ENCODE results near the gene CYBRD1.

CYBRD1 gene

DNA sequence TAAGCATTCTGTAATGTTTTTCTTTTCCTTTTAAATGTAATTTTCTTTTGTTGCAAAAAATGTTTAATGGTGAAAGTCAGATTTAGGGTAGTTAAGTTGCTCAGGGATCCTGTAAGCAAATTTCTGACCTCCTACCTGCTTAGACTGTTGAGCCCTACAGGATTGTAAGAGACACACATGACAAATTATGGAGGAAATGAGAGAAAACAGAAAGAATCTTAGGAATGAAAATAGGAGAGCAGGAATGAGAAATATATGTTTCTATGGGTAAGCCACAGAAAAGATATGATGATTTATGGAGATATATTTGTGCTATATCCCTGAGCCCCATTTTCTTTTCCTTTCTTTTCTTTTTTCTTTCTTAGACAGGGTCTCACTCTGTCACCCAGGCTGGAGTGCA, 28.3 kb downstream of the CYBRD1 start:
- TF ChIP-seq, protein P1, sequence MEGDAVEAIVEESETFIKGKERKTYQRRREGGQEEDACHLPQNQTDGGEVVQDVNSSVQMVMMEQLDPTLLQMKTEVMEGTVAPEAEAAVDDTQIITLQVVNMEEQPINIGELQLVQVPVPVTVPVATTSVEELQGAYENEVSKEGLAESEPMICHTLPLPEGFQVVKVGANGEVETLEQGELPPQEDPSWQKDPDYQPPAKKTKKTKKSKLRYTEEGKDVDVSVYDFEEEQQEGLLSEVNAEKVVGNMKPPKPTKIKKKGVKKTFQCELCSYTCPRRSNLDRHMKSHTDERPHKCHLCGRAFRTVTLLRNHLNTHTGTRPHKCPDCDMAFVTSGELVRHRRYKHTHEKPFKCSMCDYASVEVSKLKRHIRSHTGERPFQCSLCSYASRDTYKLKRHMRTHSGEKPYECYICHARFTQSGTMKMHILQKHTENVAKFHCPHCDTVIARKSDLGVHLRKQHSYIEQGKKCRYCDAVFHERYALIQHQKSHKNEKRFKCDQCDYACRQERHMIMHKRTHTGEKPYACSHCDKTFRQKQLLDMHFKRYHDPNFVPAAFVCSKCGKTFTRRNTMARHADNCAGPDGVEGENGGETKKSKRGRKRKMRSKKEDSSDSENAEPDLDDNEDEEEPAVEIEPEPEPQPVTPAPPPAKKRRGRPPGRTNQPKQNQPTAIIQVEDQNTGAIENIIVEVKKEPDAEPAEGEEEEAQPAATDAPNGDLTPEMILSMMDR (conservative IDR thresholded peaks at IDR 0.05; ENCODE audit: low read depth, low read length) = no peak
- no peak overlapping the region for H3K4me3 ChIP-seq (ENCODE audit: low read depth, low read length)
- DNase-seq (ENCODE audit: low read depth) = peak; percentile 25

DNA sequence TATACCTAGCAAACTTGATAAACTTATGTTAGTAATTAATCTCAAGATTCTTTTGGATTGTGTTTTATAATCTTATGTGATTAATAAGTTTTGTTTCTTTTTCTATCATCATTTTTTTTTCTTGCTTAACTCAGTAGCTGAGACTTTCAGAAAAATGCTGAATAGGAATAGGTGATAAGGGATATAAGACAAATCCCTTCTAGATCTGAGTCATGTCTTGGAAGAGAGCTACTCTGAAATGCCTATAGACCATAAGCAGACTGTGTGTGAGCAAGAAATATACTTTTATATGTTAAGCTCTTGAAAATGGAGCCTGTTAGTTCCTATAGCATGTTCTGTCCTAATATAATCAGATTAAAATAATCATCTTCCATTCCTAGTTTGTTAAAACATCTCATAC, 29.6 kb downstream of the CYBRD1 start:
- TF ChIP-seq, protein P1 (conservative IDR thresholded peaks at IDR 0.05; ENCODE audit: low read depth, low read length) = no peak
- peak; percentile 22 for DNase-seq (ENCODE audit: low read depth)
- no peak overlapping the region for H3K4me3 ChIP-seq (ENCODE audit: low read depth, low read length)

DNA sequence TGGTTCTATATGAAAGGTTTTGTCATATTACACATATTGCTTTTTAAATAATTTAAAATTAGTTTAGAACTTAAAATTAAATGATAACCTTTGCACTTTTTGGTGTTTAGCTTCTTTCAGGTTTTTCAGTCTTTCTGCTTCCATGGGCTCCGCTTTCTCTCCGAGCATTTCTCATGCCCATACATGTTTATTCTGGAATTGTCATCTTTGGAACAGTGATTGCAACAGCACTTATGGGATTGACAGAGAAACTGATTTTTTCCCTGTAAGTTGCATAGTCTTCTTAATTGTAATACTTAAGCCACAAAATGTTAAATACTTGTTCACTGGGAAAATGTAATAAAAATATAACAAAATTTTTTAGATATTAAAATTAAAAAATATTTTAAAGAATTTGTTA, 31.0 kb downstream of the CYBRD1 start:
- DNase-seq (ENCODE audit: low read depth) = no peak
- H3K4me3 ChIP-seq (ENCODE audit: low read depth, low read length) = no peak overlapping the region
- TF ChIP-seq, protein P1 (conservative IDR thresholded peaks at IDR 0.05; ENCODE audit: low read depth, low read length) = no peak

DNA sequence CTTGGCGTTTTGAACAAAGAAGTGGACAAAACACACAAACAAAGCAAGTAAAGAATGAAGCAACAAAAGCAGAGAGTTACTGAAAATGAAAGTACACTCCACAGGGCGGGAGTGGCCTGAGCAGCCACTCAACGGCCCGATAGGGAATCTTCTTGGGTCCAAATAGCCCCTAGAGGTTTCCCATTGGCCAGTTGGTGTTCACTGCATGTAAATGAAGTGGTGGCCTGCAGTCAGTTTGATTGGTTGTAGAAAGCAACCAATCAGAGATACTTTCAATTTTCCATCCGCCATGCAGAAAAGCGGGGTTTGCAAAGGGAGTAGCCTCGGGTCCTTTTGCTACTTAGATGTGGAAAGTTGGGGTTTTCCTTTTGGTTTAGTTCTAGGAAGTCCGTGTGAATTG, 31.6 kb downstream of the CYBRD1 start:
- TF ChIP-seq, protein P1 (conservative IDR thresholded peaks at IDR 0.05; ENCODE audit: low read depth, low read length) = no peak
- H3K4me3 ChIP-seq (ENCODE audit: low read depth, low read length) = no peak overlapping the region
- DNase-seq (ENCODE audit: low read depth) = peak; percentile 49

DNA sequence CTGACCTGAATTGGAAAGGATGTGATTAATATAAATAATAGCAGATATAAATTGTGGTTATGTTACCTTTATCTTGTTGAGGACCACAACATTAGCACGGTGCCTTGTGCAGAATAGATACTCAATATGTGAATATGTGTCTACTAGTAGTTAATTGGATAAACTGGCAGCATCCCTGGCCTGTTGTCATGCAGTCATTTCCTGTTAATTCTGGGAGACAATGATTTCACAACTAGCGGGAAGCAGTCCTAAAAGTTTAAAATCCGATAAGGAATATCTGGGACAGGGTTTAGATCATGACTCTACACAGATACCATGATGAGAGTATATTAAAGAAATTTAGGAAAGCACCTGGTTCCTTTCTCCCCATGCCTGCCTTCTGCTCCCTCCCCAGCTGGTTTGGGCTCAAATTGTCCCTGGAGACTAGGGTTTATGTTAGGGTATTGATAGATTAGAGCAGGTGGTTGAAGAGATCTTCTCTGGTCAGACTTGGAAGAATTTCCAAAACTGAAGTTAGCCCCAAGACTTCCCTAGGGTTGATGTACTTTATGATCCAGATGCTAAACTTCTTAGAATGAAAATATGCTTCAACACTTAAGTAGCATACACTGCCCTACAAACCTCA, 32.8 kb downstream of the CYBRD1 start:
- no peak for DNase-seq (ENCODE audit: low read depth)
- TF ChIP-seq, protein P1 (conservative IDR thresholded peaks at IDR 0.05; ENCODE audit: low read depth, low read length) = no peak
- no peak overlapping the region for H3K4me3 ChIP-seq (ENCODE audit: low read depth, low read length)

DNA sequence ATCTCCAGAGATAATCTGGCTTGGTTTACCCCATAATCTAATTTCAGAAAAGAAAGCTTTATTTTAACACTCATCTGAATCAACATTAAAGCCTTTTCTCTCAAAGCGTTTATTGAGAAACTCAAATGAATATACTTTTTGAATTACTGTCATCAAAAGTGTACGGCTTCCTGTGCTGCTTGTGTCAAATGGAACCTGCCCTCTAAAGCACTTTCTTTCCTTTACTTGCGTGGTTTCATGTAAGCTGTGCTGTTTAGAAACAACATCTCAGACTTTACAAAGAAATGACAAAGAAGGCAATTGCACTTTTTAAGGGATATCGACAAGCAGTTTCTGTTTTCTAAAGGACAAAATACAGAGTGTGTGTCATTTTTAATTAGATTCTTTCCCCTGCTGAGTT, 35.1 kb downstream of the CYBRD1 start:
- H3K4me3 ChIP-seq (ENCODE audit: low read depth, low read length) = no peak overlapping the region
- no peak for DNase-seq (ENCODE audit: low read depth)
- TF ChIP-seq, protein P1 (conservative IDR thresholded peaks at IDR 0.05; ENCODE audit: low read depth, low read length) = no peak

DNA sequence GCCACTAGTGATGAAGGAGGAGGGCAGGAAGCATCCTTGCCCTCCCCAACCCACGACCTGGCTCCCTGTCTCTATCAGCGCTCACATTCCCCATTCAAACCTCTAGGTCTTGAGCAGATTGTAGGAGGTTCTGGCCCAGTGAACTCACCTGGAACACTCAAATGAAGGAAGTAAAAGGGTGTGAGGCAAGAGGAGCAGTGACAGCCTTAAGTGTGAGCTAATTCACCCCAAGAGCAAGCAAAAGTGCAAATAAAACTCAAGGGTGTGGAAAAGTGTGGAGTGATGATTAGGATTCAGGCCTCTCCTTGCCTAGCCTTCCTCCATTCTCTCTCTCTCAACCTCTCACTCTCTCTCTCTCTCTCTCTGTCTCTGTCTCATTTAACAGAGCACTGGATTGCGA, 41.0 kb downstream of the CYBRD1 start:
- no peak overlapping the region for H3K4me3 ChIP-seq (ENCODE audit: low read depth, low read length)
- no peak for DNase-seq (ENCODE audit: low read depth)
- TF ChIP-seq, protein P1 (conservative IDR thresholded peaks at IDR 0.05; ENCODE audit: low read depth, low read length) = no peak

Measured in choroid plexus epithelial cell (primary cell).